HepG2 (cell line): Measurements from ENCODE around the gene CAP2. TPM values are rescaled to one million over a fixed set of nuclear protein-coding genes. Genes with fewer than 3 reads are reported as not detected.

Source experiments
- BRD4 ChIP-seq: sonication (generic); formaldehyde crosslinking; IDR thresholded peaks from 2 replicates; pipeline ENCODE4 v1.4.0; 2020; ENCODE audit warnings: missing genetic modification reagents
- TGIF2 ChIP-seq: IDR thresholded peaks from 2 replicates; pipeline ENCODE4 v1.6.1; 2016; ENCODE audit warnings: control low read depth, missing compliant biosample characterization
- ZBTB21 ChIP-seq: sonication (generic); formaldehyde crosslinking; IDR thresholded peaks from 2 replicates; pipeline ENCODE4 v1.4.0; 2020; ENCODE audit warnings: missing genetic modification reagents
- ZNF343 ChIP-seq: sonication (generic); formaldehyde crosslinking; IDR thresholded peaks from 2 replicates; pipeline ENCODE4 v1.4.0; 2020; ENCODE audit warnings: mild to moderate bottlenecking, missing genetic modification reagents
- ZNF598 ChIP-seq: sonication (generic); formaldehyde crosslinking; IDR thresholded peaks from 2 replicates; pipeline ENCODE4 v1.5.1; 2020; ENCODE audit warnings: mild to moderate bottlenecking, missing genetic modification reagents, borderline replicate concordance
- polyA plus RNA-seq, 8 experiments: library from polyadenylated mRNA; depleted of rRNA in 3 of 8; stranded (reverse) in 7 of 8; unstranded in 1 of 8; fragments of >200 nt; fragmentation: Illumina TruSeq in 4 of 8; extraction: Trizol in 4 of 8; gene quantifications; 2 replicates each; pipeline versions ENCODE4 v1.2.1 to v1.2.3, GENCODE V29; 2011 to 2016; ENCODE audit warnings: low read depth in 4 of 8, missing spikeins in 1 of 8, mixed read lengths in 1 of 8; ENCODE audit not compliant: insufficient read depth in 1 of 8
- total RNA-seq, 5 experiments: library from RNA; depleted of rRNA; stranded (reverse); fragments of >200 nt; fragmentation: Illumina TruSeq; extraction: Trizol; gene quantifications; 2 replicates each; pipeline ENCODE4 v1.2.3, GENCODE V29; 2016; ENCODE audit warnings: low read depth in 1 of 5
- TF ChIP-seq, protein P1 (sequence below), 2 experiments: sonication (generic) in 1 of 2; formaldehyde crosslinking in 1 of 2; IDR thresholded peaks; 2 replicates each; pipeline versions ENCODE4 v1.6.1 to v1.9.0; 2014 to 2022; ENCODE audit warnings: antibody characterized with exemption in 1 of 2, borderline replicate concordance in 1 of 2, inconsistent platforms in 1 of 2, low read depth in 1 of 2, missing genetic modification reagents in 1 of 2
- TF ChIP-seq, protein P2 (sequence below): sonication (generic); formaldehyde crosslinking; IDR thresholded peaks from 2 replicates; pipeline ENCODE4 v1.5.0; 2020; ENCODE audit warnings: mild to moderate bottlenecking, missing genetic modification reagents

CAP2 gene
- total and polyA plus RNA-seq, 2 of the 13 experiments (the other 11 are each of a cell fraction or from before 2014, with no cell fraction given): 7.9 to 53.1 TPM

- TF ChIP-seq, protein P1, sequence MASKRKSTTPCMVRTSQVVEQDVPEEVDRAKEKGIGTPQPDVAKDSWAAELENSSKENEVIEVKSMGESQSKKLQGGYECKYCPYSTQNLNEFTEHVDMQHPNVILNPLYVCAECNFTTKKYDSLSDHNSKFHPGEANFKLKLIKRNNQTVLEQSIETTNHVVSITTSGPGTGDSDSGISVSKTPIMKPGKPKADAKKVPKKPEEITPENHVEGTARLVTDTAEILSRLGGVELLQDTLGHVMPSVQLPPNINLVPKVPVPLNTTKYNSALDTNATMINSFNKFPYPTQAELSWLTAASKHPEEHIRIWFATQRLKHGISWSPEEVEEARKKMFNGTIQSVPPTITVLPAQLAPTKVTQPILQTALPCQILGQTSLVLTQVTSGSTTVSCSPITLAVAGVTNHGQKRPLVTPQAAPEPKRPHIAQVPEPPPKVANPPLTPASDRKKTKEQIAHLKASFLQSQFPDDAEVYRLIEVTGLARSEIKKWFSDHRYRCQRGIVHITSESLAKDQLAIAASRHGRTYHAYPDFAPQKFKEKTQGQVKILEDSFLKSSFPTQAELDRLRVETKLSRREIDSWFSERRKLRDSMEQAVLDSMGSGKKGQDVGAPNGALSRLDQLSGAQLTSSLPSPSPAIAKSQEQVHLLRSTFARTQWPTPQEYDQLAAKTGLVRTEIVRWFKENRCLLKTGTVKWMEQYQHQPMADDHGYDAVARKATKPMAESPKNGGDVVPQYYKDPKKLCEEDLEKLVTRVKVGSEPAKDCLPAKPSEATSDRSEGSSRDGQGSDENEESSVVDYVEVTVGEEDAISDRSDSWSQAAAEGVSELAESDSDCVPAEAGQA (IDR thresholded peaks at IDR 0.05; ENCODE audit: low read depth): no peak
- TF ChIP-seq, protein P1 (CRISPR knock-in tag; IDR thresholded peaks at IDR 0.05; ENCODE audit: borderline replicate concordance): no peak
- TF ChIP-seq BRD4 (no peak), ZNF598 (CRISPR knock-in tag) (no peak), ZBTB21 (CRISPR knock-in tag) (no peak), ZNF343 (CRISPR knock-in tag) (no peak), TGIF2 (CRISPR knock-in tag) (no peak)
- TF ChIP-seq, protein P2, sequence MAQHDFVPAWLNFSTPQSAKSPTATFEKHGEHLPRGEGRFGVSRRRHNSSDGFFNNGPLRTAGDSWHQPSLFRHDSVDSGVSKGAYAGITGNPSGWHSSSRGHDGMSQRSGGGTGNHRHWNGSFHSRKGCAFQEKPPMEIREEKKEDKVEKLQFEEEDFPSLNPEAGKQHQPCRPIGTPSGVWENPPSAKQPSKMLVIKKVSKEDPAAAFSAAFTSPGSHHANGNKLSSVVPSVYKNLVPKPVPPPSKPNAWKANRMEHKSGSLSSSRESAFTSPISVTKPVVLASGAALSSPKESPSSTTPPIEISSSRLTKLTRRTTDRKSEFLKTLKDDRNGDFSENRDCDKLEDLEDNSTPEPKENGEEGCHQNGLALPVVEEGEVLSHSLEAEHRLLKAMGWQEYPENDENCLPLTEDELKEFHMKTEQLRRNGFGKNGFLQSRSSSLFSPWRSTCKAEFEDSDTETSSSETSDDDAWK (CRISPR knock-in tag): no peak
Observed at GRCh38 chr6:17497535-17498095, 104.2 kb downstream of the CAP2 start (continued).
